ENCODE measurements around the gene ARHGAP1.
"Not testable (repeated sequence)": the region's sequence is repeated elsewhere in the genome, so short reads cannot be mapped to it uniquely, and the experiment has no call there.

ARHGAP1 gene

GRCh38 chr11:46722566-46723358 is 22.3 kb upstream of the ARHGAP1 start:
- DNase-seq: no peak

DNA sequence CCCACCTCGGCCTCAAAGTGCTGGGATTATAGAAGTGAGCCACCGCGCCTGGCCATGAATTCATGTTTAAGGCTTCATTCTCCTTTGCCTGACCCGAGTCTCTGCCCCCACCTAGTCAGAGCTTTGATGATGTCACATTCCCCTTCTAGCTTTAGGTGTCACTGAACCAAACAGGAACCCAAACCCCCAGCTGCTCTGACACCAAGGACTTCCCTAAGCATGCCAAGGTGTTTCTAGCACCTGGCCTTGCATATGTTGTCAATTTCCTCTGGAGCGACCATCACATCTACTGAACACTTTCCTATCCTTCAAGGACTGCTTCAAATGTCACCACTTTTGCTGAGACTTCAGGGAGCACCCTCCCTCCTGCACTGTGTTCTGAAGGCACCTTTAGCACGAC is 20.9 kb upstream of the ARHGAP1 start:
- no peak for DNase-seq

DNA sequence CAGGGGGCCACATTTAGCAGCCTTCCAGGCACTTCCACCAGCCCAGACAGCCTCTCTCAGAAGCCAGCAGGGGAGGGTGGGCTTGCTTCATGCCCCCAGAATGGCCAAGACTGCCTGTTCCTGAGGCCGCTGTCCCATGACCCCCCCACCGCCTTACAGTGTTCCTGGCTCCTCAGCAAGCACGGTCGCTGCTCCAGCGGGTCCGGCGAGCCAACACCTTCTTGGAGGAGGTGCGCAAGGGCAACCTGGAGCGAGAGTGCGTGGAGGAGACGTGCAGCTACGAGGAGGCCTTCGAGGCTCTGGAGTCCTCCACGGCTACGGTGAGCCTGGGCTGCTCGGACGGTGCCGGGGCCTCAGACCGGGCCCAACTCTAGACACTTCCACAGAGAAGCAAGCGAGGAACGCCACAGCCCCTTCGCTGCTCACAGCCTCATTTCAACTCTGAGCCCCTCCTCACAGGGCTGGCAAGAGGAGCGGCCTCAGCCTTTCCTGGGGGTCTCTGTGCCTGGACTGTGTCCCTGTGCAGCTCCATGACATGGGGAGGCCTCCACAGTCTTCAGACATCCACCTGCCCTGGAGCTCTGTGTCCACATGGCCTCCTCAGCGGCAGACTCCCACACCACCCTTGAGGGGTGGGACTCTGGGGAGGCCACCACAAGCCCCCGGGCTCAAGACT is 19.3 kb upstream of the ARHGAP1 start:
- DNase-seq: no peak

DNA sequence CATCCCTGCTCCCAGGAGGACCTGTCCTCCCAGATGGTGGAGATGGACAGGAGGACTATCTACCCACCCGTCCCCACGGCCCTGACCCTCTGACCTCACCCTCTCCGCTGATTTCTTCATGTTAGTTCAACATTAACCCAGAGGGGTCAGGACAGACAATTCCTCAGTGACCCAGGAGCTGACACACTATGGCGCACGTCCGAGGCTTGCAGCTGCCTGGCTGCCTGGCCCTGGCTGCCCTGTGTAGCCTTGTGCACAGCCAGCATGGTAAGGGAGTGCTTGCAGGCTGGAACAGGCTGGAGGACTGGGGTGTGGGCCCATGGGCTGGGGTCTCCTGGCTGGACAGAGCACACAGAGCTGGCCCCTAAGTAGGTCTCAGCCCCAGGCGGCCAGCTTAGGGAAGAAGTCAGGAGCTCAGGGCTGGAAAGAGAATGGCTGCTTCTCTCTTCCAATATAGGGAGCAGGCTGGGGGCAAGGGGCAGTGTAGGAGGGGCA is 18.7 kb upstream of the ARHGAP1 start, which contains the start of gene F2:
TSS of gene F2 (plus strand) at position 166 of the 495 bp plus-strand sequence. CDS start at position 189, 23 bp downstream.
- no peak for DNase-seq

DNA sequence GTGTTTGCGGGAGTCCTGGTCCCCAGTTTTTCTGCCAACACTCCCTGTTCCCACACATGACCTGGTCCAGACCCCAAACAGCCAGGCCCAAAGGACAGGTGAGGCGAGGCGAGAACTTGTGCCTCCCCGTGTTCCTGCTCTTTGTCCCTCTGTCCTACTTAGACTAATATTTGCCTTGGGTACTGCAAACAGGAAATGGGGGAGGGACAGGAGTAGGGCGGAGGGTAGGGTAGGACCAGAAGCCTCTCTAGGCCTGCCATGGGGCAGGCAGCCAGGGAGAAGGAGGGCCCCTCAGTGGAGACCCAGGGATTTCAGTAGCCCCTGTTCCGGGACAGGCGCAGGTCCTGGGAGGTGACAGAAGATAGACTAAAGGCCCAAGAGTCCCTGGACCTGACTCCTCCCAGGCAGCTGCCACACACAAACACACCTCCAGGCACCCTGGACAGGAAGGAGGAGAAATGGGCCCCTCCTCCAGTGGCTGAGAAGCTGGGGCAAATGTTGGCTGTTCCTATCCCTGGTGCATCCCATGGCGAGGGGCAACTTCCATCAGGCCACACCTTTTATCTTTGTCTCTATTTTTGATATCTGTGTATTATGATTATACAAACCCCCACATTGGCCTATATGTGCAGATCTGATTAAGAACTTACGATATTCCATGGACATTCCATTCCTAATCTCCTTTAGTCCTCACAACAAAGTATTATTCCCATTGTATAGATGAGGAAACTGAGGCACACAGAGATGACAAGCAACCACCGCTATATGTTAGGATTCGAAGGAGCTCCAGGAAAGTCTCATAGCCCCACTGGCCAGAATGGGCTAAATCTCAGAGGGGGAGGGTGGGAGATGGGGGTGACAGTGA is 18.0 kb upstream of the ARHGAP1 start:
- DNase-seq: peak; percentile 22

- not testable (repeated sequence) for DNase-seq
Measured at GRCh38 chr11:46717825-46718154, 17.4 kb upstream of the ARHGAP1 start.

DNA sequence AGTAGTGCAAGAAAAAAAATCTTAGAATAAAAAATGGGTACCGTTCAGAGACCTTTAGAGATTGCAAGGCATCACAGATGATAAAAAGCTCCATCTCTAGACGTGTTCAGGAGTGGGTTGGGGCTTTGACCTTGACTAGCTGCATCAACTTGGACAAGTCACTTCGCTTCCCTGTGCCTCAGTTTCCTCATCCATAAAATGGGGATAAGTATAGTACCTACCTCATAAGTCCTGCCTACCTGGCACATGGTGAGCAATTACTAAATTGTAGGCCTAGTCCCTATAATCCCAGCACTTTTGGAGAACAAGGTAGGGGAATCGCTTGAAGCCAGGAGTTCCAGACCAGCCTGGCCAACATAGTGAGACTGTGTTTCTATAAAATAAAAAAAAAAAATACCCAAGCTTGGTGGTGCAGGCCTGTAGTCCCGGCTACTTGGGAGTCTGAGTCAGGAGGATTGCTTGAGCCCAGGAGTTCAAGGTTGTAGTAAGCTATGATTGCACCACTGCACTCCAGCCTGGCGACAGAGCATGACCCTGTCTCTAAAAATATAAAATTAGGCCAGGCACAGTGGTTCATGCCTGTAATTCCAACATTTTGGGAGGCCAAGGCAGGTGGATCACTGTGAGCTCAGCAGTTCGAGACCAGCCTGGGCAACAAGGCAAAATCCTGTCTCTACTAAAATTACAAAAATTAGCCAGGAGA is 12.6 kb upstream of the ARHGAP1 start:
- no peak for DNase-seq

- DNase-seq: no peak
Measured at GRCh38 chr11:46711303-46711702, 10.9 kb upstream of the ARHGAP1 start.

DNA sequence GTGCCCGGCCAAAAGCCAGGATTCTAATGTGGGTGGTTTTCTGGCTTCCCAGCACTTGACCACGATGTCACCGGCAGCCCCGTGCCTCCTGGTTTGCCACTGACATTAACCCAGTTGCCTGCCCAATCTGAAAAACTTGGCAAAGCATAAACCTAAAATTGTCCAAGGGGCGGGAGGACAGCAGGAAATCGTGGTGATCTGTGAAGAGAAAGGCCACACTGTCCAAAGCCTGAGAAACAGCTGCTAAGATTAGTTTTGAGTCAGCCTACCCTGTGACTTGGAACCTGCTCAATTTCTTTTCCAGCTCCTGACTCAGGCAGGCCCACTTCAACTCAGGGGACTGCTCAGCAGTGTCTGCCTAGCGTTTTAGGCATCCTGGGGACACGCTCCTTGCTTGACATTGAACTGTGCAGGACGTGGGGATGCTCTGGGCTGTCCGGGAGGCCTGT is 10.4 kb upstream of the ARHGAP1 start:
- peak; percentile 82 for DNase-seq

DNA sequence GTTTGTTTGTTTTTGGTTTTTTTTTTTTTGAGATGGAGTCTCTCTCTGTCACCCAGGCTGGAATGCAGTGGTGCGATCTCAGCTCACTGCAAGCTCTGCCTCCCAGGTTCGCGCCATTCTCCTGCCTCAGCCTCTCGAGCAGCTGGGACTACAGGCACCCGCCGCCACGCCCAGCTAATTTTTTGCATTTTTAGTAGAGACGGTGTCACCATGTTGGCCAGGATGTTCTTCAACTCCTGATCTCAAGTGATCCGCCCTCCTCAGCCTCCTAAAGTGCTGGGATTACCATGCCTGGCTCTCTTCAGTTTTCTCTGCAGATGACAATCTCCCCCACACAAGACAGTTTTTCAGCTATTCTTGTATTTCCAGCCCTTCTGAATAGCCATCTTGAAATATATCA is 8.9 kb upstream of the ARHGAP1 start:
- not testable (repeated sequence) for DNase-seq

GRCh38 chr11:46706886-46707285 is 6.5 kb upstream of the ARHGAP1 start:
- no peak for DNase-seq

DNA sequence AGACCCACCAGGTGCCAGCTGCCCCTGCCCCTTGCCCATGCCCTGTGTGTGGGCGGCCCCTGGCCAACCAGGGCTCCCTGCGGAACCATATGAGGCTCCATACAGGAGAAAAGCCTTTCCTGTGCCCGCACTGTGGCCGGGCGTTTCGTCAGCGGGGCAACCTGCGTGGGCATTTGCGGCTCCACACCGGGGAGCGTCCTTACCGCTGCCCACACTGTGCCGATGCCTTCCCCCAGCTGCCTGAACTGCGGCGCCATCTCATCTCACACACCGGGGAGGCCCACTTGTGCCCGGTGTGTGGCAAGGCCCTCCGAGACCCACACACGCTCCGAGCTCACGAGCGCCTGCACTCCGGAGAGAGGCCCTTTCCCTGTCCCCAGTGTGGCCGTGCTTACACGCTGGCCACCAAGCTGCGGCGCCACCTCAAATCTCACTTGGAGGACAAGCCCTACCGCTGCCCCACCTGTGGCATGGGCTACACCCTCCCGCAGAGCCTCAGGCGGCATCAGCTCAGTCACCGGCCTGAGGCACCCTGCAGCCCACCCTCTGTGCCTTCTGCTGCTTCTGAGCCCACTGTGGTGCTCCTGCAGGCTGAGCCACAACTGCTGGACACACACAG is 4.8 kb upstream of the ARHGAP1 start:
- DNase-seq: no peak

DNA sequence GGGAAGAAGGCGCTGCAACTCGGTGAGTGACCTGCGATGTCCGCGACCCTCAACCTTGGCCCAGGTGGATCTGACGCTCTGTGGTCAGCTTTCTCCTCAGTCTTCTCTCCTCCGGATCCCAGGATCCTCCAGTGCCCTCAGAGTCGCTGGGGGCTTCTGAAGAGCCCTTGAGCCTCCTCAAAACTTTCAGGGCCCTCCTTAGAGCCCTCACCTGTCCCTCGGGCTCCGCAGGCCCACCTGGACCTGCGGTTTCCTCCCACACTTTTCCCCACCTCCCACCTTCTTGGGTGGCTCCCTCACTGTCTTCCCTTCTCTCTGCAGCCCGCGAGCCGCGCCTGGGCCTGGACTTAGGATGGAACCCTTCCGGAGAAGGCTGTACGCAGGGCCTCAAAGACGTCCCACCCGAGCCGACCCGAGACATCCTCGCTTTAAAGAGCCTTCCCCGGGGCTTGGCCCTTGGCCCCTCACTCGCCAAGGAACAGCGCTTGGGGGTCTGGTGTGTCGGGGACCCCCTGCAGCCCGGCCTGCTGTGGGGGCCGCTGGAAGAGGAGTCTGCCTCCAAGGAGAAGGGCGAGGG is 747 bp upstream of the ARHGAP1 start:
- no peak for DNase-seq

GRCh38 chr11:46698597-46698996 is 1.8 kb downstream of the ARHGAP1 start:
- no peak for DNase-seq

DNA sequence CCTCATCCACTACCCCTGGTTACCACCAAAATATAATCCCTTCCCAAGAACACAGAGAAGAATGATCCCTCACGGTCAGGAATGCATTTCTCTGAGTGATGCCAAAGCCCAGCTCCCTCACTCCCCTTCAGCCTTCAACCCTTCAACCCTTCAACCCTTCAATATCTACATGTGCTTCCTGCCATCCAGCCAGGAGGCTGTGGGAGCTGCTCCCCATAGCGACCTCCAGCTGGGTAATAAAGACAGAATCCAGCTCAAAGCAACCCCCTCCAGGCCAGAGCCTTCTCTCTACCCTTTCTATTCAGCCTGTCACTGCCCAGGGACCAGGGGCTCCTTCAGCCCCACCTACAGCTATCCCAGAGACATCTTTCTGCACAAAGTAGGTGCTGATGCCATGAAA is 2.7 kb downstream of the ARHGAP1 start:
- no peak for DNase-seq

DNA sequence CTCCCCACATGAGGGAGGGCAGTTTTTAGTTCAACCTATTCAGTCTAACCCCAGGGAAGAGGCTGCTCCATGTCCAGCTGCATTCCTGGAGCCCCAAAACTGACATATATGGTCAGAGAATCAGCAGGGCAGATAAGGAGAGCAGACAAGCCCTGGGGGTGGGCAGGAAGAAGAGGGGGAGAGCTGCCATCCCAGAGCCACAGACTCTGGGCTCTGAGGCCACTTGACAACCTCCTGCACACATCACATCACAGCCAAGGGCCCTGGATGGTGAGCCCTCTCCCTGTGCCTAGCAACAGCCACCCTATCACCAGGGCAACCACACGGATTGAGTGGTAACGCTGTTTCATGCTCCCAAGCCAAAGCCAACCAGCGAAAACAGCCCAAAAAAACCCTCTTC is 3.1 kb downstream of the ARHGAP1 start:
- DNase-seq: no peak

GRCh38 chr11:46696212-46696558 is 4.2 kb downstream of the ARHGAP1 start:
- DNase-seq: no peak

DNA sequence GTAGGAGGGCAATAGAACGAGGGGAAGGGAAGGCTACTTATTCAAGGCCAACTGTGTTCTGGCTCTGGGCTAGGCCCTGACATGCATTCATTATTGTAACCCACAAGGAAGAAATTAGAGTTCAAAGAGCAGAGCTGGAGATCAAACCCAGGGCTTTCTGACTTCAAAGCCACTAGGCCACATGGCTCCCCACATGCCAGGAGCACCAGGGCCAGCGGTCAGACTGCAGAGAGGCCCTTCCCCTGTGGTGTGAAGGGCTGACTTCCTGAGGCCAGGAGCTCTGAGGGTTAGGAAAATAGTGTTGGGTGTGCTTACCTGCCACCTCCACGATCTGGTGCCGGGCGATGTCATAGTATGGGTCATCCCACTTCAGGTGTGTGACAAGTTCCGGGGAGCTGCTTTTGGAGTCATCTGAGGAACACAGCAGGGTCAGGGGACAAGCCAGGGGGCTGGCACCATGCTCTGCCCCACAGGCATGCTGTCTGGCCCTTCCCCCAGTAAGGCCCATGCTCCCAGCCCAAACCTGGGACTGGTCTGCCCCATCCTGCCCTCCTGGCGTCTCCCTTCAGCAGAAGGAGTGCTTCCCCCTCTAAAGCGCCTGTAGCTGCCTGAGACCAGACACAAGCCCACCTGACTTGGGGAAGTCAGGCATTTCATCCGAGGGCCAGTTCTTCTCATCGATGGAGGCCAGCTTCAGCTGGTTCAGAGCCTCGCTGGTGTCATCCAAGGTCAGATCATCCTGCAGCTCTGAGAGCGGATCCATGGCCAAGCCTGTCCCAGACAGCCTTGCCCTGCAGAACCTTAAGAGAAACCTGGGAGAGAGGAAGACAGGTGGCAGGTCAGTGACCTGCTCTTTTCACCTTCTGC is 4.8 kb downstream of the ARHGAP1 start:
- DNase-seq: no peak

DNA sequence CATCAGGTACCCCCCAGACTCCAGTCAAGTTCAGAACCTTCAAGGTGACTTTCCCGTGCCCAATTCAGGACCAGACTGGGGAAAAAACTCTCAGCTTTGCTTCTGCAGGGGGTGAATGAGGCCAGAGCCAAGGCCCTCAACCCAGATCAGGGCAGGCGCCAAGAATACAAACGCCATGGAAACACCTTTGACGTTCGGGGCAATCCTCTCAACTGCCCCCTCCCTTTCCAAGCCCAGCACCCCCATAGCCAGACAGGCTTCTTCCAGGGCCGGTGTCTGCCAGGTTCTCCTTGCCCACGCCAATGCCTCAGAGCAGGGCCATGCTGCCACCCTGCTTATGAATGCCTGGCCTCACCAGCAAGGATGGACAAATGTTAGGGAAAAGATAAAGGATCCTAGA is 5.8 kb downstream of the ARHGAP1 start:
- no peak for DNase-seq

DNA sequence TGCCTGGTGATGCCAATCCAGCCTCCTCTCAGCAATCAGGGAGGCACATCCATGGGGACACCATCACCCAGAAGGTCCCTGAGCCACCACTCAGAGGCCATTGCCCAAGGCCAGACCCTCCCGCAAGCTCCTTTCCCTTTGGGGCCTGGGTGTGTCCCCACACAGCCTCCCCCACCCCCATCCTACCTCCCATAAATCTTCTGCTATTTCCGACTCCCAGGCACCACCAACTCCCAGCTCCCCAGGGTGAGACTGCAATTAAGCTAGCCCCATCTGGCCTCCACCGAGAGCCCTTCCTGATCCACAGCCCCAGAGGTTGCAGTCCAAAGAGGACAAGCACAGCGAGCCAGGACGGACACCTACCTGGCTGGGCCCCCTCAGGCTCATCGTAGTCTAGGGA is 6.3 kb downstream of the ARHGAP1 start:
- DNase-seq: no peak

GRCh38 chr11:46693597-46694012 is 6.8 kb downstream of the ARHGAP1 start:
- peak; percentile 22 for DNase-seq

Data from fibroblast of skin of right biceps (primary cell).